ENCODE results near the gene LUC7L.
A peak's percentile ranks its signal among the peaks of the same experiment; 100 is the strongest.

DNA sequence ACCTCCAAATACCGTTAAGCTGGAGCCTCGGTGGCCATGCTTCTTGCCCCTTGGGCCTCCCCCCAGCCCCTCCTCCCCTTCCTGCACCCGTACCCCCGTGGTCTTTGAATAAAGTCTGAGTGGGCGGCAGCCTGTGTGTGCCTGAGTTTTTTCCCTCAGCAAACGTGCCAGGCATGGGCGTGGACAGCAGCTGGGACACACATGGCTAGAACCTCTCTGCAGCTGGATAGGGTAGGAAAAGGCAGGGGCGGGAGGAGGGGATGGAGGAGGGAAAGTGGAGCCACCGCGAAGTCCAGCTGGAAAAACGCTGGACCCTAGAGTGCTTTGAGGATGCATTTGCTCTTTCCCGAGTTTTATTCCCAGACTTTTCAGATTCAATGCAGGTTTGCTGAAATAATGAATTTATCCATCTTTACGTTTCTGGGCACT lies 51.8 kb downstream of the LUC7L start:
- TF ChIP-seq, protein P1, sequence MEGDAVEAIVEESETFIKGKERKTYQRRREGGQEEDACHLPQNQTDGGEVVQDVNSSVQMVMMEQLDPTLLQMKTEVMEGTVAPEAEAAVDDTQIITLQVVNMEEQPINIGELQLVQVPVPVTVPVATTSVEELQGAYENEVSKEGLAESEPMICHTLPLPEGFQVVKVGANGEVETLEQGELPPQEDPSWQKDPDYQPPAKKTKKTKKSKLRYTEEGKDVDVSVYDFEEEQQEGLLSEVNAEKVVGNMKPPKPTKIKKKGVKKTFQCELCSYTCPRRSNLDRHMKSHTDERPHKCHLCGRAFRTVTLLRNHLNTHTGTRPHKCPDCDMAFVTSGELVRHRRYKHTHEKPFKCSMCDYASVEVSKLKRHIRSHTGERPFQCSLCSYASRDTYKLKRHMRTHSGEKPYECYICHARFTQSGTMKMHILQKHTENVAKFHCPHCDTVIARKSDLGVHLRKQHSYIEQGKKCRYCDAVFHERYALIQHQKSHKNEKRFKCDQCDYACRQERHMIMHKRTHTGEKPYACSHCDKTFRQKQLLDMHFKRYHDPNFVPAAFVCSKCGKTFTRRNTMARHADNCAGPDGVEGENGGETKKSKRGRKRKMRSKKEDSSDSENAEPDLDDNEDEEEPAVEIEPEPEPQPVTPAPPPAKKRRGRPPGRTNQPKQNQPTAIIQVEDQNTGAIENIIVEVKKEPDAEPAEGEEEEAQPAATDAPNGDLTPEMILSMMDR (IDR thresholded peaks at IDR 0.05; ENCODE audit: insufficient read depth, low read depth, low read length), result no peak
- peak; percentile 16 for TF ChIP-seq EZH2 (IDR thresholded peaks at IDR 0.05; ENCODE audit: insufficient read depth, low read length)
